ENCODE data around the gene NNT. TPM values are rescaled to one million over a fixed set of nuclear protein-coding genes. Genes with fewer than 3 reads are reported as not detected.

Gene NNT
- total and polyA plus RNA-seq, 9 of the 15 experiments (the other 6 are each of a cell fraction or from before 2014, with no cell fraction given): 21.9 to 68.6 (median 42.2) TPM

GRCh38 chr5:43601454-43602260, 1.3 kb upstream of the NNT start (continued):
- TF ChIP-seq ZBTB40 (IDR thresholded peaks at IDR 0.05) (peak; percentile 64; the same call in 1 of the 2 replicates), ZBTB40 (CRISPR knock-in tag; IDR thresholded peaks at IDR 0.05) (no peak), THAP12 (CRISPR knock-in tag; IDR thresholded peaks at IDR 0.05) (no peak), ZNF263 (CRISPR knock-in tag; IDR thresholded peaks at IDR 0.05; ENCODE audit: borderline replicate concordance) (no peak), TAL1 (IDR thresholded peaks at IDR 0.05) (no peak), TCFL5 (CRISPR knock-in tag; conservative IDR thresholded peaks at IDR 0.05) (0 out of 2 replicates have a peak, but pooled peaks have one; percentile 35), SLC30A9 (CRISPR knock-in tag; IDR thresholded peaks at IDR 0.05) (no peak), ZNF316 (IDR thresholded peaks at IDR 0.05) (peak; percentile 66), RBM22 (IDR thresholded peaks at IDR 0.05; ENCODE audit: low read depth, low read length, poor library complexity, severe bottlenecking) (no peak), ZNF766 (CRISPR knock-in tag; conservative IDR thresholded peaks at IDR 0.05) (0 out of 2 replicates have a peak, but pooled peaks have one; percentile 50), IRF2 (CRISPR knock-in tag; IDR thresholded peaks at IDR 0.05) (no peak), ATF1 (CRISPR knock-in tag; IDR thresholded peaks at IDR 0.05) (no peak), ATF1 (tag; IDR thresholded peaks at IDR 0.05) (peak; percentile 36), ATF6 (CRISPR knock-in tag; IDR thresholded peaks at IDR 0.05) (no peak), ZNF436 (CRISPR knock-in tag; IDR thresholded peaks at IDR 0.05) (no peak)

Data from K562 (cell line).